Motor neuron (in vitro differentiated cells): Measurements from ENCODE around the gene TAS1R1. TPM values are rescaled to one million over a fixed set of nuclear protein-coding genes. Genes with fewer than 3 reads are reported as not detected.
A peak's percentile ranks its signal among the peaks of the same experiment; 100 is the strongest.
"Not testable (repeated sequence)": the region's sequence is repeated elsewhere in the genome, so short reads cannot be mapped to it uniquely, and the experiment has no call there.

Experiments
- ATAC-seq, 8 experiments: fragments of 200-7000 bp; cut with Tn5 transposase; replicated peaks in 6 of 8; 2 replicates each; pipeline ENCODE4 v1.8.0; 2021; ENCODE audit warnings: mild to moderate bottlenecking in 8 of 8, moderate library complexity in 8 of 8
- H3K27ac ChIP-seq, 2 donors: fragments of 250-450 bp; sonication (Bioruptor Pico); 2 replicates each; pipeline ENCODE4 v1.9.0; 2021; ENCODE audit warnings: antibody characterized with exemption in 2 of 2, mild to moderate bottlenecking in 2 of 2, moderate library complexity in 1 of 2
- H3K4me1 ChIP-seq, 2 donors: fragments of 250-450 bp; sonication (Bioruptor Pico); replicated peaks in 1 of 2; 2 replicates each; pipeline ENCODE4 v1.6.1; 2021; ENCODE audit warnings: antibody characterized with exemption in 2 of 2, mild to moderate bottlenecking in 2 of 2, moderate library complexity in 1 of 2
- H3K4me3 ChIP-seq, 5 donors: fragments of 250-450 bp; sonication (Bioruptor Pico); 2 replicates each; pipeline ENCODE4 v1.9.0; 2021; ENCODE audit warnings: antibody characterized with exemption in 5 of 5, mild to moderate bottlenecking in 5 of 5, moderate library complexity in 4 of 5
- WGBS, 10 experiments: fragments of 450-650 bp; shearing (Covaris generic); methylation state at CpG; one replicate each; pipeline ENCODE4 v1.0.0; 2022; 5-methylcytosine and 5-hydroxymethylcytosine counted together
- in situ Hi-C, 9 experiments: fragments of 400-800 bp; cut with MboI; loops; one replicate each; pipeline ENCODE4 v1.15.0; 2021; ENCODE audit warnings: low sequenced_read_pairs in 9 of 9, low pct_unique_long_range_greater_than_20kb in 2 of 9; ENCODE audit not compliant: unreplicated experiment in 9 of 9
- total RNA-seq, 8 experiments: library from RNA; unstranded; fragments of 300-600 nt; gene quantifications; 2 replicates each; pipeline versions ENCODE4 v1.2.3 to v1.2.4, GENCODE V29; 2022

Gene TAS1R1
- total RNA-seq, 8 experiments from 2014 or later = 0.22 to 0.82 (median 0.33) TPM; not detected in 1

GRCh38 chr1:6590046-6590445 is 34.9 kb downstream of the TAS1R1 start:
- Histone ChIP-seq H3K4me3 (no peak overlapping the region), H3K4me1 (no peaks in the 10 kb centered on the region), H3K27ac (no peak overlapping the region)
- WGBS, 10 experiments = 57 to 100% (median 98%) methylated on average over 1 to 6 of the region's 7 CpGs; no CpG with 5 or more reads in 2 of the 10 experiments
- no peak for ATAC-seq
- in situ Hi-C loops = no loop called here

GRCh38 chr1:6591222-6591621 is 36.1 kb downstream of the TAS1R1 start:
- 88 to 100% (median 93%) methylated on average over 3 to 11 of the region's 13 CpGs; no CpG with 5 or more reads in 6 of the 10 experiments for WGBS, 10 experiments
- in situ Hi-C loops = no loop called here
- Histone ChIP-seq H3K4me1 (peaks cover 0 to 5% of the 10 kb centered on the region in 2 donors), H3K27ac (no peak overlapping the region), H3K4me3 (no peak overlapping the region)
- no peak for ATAC-seq

GRCh38 chr1:6591644-6592043 is 36.5 kb downstream of the TAS1R1 start:
- no peak overlapping the region for H3K4me3 ChIP-seq
- no peak overlapping the region for H3K27ac ChIP-seq
- 20 to 100% (median 86%) methylated on average over 1 to 4 of the region's 6 CpGs; no CpG with 5 or more reads in 4 of the 10 experiments for WGBS, 10 experiments
- ATAC-seq = no peak
- peaks cover 0 to 9% of the 10 kb centered on the region in 2 donors for H3K4me1 ChIP-seq
- in situ Hi-C loops = no loop called here

- WGBS, 10 experiments = 30 to 100% (median 93%) methylated on average over 1 to 4 of the region's 5 CpGs; no CpG with 5 or more reads in 5 of the 10 experiments
- in situ Hi-C loops = no loop called here
- no peak overlapping the region for H3K27ac ChIP-seq
- ATAC-seq = no peak
- peaks cover 0 to 17% of the 10 kb centered on the region in 2 donors for H3K4me1 ChIP-seq
- H3K4me3 ChIP-seq = no peak overlapping the region
Observed at GRCh38 chr1:6592441-6592840, 37.3 kb downstream of the TAS1R1 start.

GRCh38 chr1:6592865-6593593 is 37.9 kb downstream of the TAS1R1 start:
- in situ Hi-C loops = no loop called here
- ATAC-seq = peak in 2 of 8 experiments; percentile 3 to 5
- no peak overlapping the region for H3K4me3 ChIP-seq
- peaks cover 0 to 18% of the 10 kb centered on the region in 2 donors for H3K4me1 ChIP-seq
- 89 to 100% (median 97%) methylated on average over 5 to 12 of the region's 38 CpGs; no CpG with 5 or more reads in 7 of the 10 experiments for WGBS, 10 experiments
- no peak overlapping the region for H3K27ac ChIP-seq

- Histone ChIP-seq H3K27ac (no peak overlapping the region), H3K4me1 (peaks cover 0 to 18% of the 10 kb centered on the region in 2 donors), H3K4me3 (no peak overlapping the region)
- in situ Hi-C loops = no loop called here
- no peak for ATAC-seq
- WGBS, 10 experiments = 92 to 100% (median 96%) methylated on average over 1 to 12 of the region's 15 CpGs; no CpG with 5 or more reads in 3 of the 10 experiments
Observed at GRCh38 chr1:6593810-6594209, 38.7 kb downstream of the TAS1R1 start.

- Histone ChIP-seq H3K27ac (no peak overlapping the region), H3K4me3 (no peak overlapping the region), H3K4me1 (peaks cover 7 to 21% of the 10 kb centered on the region in 2 donors)
- 90 to 100% (median 96%) methylated on average over 1 to 9 of the region's 11 CpGs; no CpG with 5 or more reads in 2 of the 10 experiments for WGBS, 10 experiments
- no peak for ATAC-seq
- in situ Hi-C loops = no loop called here
Observed at GRCh38 chr1:6594977-6595740, 40.1 kb downstream of the TAS1R1 start.

- H3K4me1 ChIP-seq = peaks cover 19 to 26% of the 10 kb centered on the region in 2 donors
- WGBS, 10 experiments = 70 to 89% (median 81%) methylated on average over 3 to 7 of the region's 7 CpGs; no CpG with 5 or more reads in 4 of the 10 experiments
- H3K27ac ChIP-seq = peak overlapping the region in 1 of 2 donors; percentile 20
- H3K4me3 ChIP-seq = no peak overlapping the region
- in situ Hi-C loops = no loop called here
- ATAC-seq = no peak
Observed at GRCh38 chr1:6596351-6596750, 41.2 kb downstream of the TAS1R1 start.

GRCh38 chr1:6596886-6597776 is 42.0 kb downstream of the TAS1R1 start:
- WGBS, 10 experiments = 73 to 91% (median 88%) methylated on average over 3 to 6 of the region's 15 CpGs; no CpG with 5 or more reads in 5 of the 10 experiments
- ATAC-seq = no peak
- in situ Hi-C loops = no loop called here
- Histone ChIP-seq H3K4me3 (no peak overlapping the region), H3K27ac (peak overlapping the region in 1 of 2 donors; percentile 20), H3K4me1 (peaks cover 20 to 26% of the 10 kb centered on the region in 2 donors)

- in situ Hi-C loops = no loop called here
- peaks cover 20 to 26% of the 10 kb centered on the region in 2 donors for H3K4me1 ChIP-seq
- H3K4me3 ChIP-seq = no peak overlapping the region
- WGBS, 10 experiments = 79 to 100% (median 94%) methylated on average over 1 to 4 of the region's 6 CpGs; no CpG with 5 or more reads in 4 of the 10 experiments
- no peak overlapping the region for H3K27ac ChIP-seq
- no peak for ATAC-seq
Observed at GRCh38 chr1:6597777-6598131, 42.6 kb downstream of the TAS1R1 start.

GRCh38 chr1:6599141-6599975 is 44.3 kb downstream of the TAS1R1 start:
- Histone ChIP-seq H3K4me1 (peaks cover 29 to 37% of the 10 kb centered on the region in 2 donors), H3K27ac (no peak overlapping the region), H3K4me3 (no peak overlapping the region)
- 47 to 100% (median 91%) methylated on average over 1 to 15 of the region's 31 CpGs; no CpG with 5 or more reads in 4 of the 10 experiments for WGBS, 10 experiments
- ATAC-seq = no peak
- in situ Hi-C loops = no loop called here

- H3K4me1 ChIP-seq = peaks cover 31 to 40% of the 10 kb centered on the region in 2 donors
Observed at GRCh38 chr1:6599991-6600390, 44.9 kb downstream of the TAS1R1 start.

More at GRCh38 chr1:6599991-6600390, 44.9 kb downstream of the TAS1R1 start:
- H3K27ac ChIP-seq, ATAC-seq, in situ Hi-C loops: not testable (repeated sequence)
- WGBS, 10 experiments = 0 to 92% (median 75%) methylated on average over 2 to 8 of the region's 8 CpGs; no CpG with 5 or more reads in 1 of the 10 experiments
- H3K4me3 ChIP-seq = peak overlapping the region; percentile 49 to 64 (median 59)
